HCT116 (cell line): ENCODE results near the gene NCAPH2.

Experiments
- ATF3 ChIP-seq: IDR thresholded peaks from 2 replicates; pipeline ENCODE4 v1.6.1; 2012
- CTCF ChIP-seq, 3 experiments: fragments of 200-600 bp in 1 of 3; sonication (generic) in 1 of 3; IDR thresholded peaks in 2 of 3; conservative IDR thresholded peaks in 1 of 3; 2 replicates each; pipeline ENCODE4 v1.5.1; 2012 to 2017; ENCODE audit warnings: low read depth in 2 of 3, low read length in 2 of 3, antibody characterized with exemption in 1 of 3, borderline replicate concordance in 1 of 3, control low read depth in 1 of 3, mild to moderate bottlenecking in 1 of 3, mixed read lengths in 1 of 3, mixed run types in 1 of 3, moderate library complexity in 1 of 3; ENCODE audit not compliant: insufficient read depth in 1 of 3
- EGR1 ChIP-seq: IDR thresholded peaks from 2 replicates; pipeline ENCODE4 v1.6.1; 2012; ENCODE audit warnings: low read depth
- ELF1 ChIP-seq: IDR thresholded peaks from 2 replicates; pipeline ENCODE4 v1.6.1; 2012; ENCODE audit warnings: low read depth, borderline replicate concordance
- EZH2 ChIP-seq: fragments of 200-600 bp; sonication (generic); IDR thresholded peaks from 2 replicates; pipeline ENCODE4 v1.6.1; 2017; ENCODE audit warnings: antibody characterized with exemption, mixed run types
- EZH2phosphoT487 ChIP-seq: fragments of 200-600 bp; IDR thresholded peaks from 2 replicates; pipeline ENCODE4 v1.6.1; 2018; ENCODE audit warnings: antibody characterized with exemption, borderline replicate concordance
- FOSL1 ChIP-seq: IDR thresholded peaks from 2 replicates; pipeline ENCODE4 v1.6.1; 2012; ENCODE audit warnings: low read depth
- POLR2A ChIP-seq: IDR thresholded peaks from 2 replicates; pipeline ENCODE4 v1.7.0; 2011; ENCODE audit warnings: borderline replicate concordance; ENCODE audit not compliant: insufficient read depth, insufficient read length; ENCODE audit errors: extremely low read depth
- POLR2AphosphoS5 ChIP-seq: IDR thresholded peaks from 2 replicates; pipeline ENCODE4 v1.6.1; 2011; ENCODE audit warnings: mild to moderate bottlenecking, low read depth, low read length, moderate library complexity
- REST ChIP-seq: IDR thresholded peaks from 2 replicates; pipeline ENCODE4 v1.6.1; 2012; ENCODE audit warnings: low read depth
- SIN3A ChIP-seq: IDR thresholded peaks from 2 replicates; pipeline ENCODE4 v1.6.1; 2012; ENCODE audit warnings: low read depth
- TCF7L2 ChIP-seq: IDR thresholded peaks from 2 replicates; pipeline ENCODE4 v1.7.0; 2011; ENCODE audit warnings: borderline replicate concordance, inconsistent platforms; ENCODE audit not compliant: insufficient read depth, insufficient read length; ENCODE audit errors: extremely low read depth
- YY1 ChIP-seq: IDR thresholded peaks from 2 replicates; pipeline ENCODE4 v1.6.1; 2011; ENCODE audit warnings: low read length, low read depth, moderate library complexity, mild to moderate bottlenecking; ENCODE audit not compliant: insufficient replicate concordance; ENCODE audit errors: extremely low read depth
- TF ChIP-seq, protein P1 (sequence below): IDR thresholded peaks from 2 replicates; pipeline ENCODE4 v1.6.1; 2012

- TF ChIP-seq EZH2 (no peak), CTCF (IDR thresholded peaks at IDR 0.05 in 2 of 3, conservative IDR thresholded peaks at IDR 0.05 in 1 of 3; ENCODE audit: borderline replicate concordance in 1 of 3, insufficient read depth in 1 of 3, low read depth in 2 of 3, low read length in 2 of 3) (no peak; a peak in 1 of 6 replicates), POLR2A (no peak), POLR2AphosphoS5 (no peak), EGR1 (no peak), SIN3A (no peak), ELF1 (no peak), TCF7L2 (no peak), ATF3 (no peak), YY1 (peak; percentile 6), REST (no peak), FOSL1 (no peak), EZH2phosphoT487 (no peak)
- TF ChIP-seq, protein P1, sequence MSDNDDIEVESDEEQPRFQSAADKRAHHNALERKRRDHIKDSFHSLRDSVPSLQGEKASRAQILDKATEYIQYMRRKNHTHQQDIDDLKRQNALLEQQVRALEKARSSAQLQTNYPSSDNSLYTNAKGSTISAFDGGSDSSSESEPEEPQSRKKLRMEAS, result no peak
Measured at GRCh38 chr22:50545522-50546325, 37.7 kb downstream of the NCAPH2 start, which contains the start of gene KLHDC7B.
